Suprapubic skin (tissue), 4 donors: ENCODE data around the gene ZBTB16.

ENCODE experiments used
- POLR2A ChIP-seq, 2 donors: fragments of 450-650 bp; IDR thresholded peaks; one replicate each; pipeline ENCODE4 v1.6.1; 2017; ENCODE audit warnings: antibody characterized with exemption in 2 of 2, mild to moderate bottlenecking in 2 of 2, moderate library complexity in 2 of 2
- POLR2AphosphoS5 ChIP-seq, 3 donors: sonication (generic); formaldehyde crosslinking; IDR thresholded peaks; one replicate each; pipeline ENCODE4 v1.6.1; 2017; ENCODE audit warnings: antibody characterized with exemption in 3 of 3
- TF ChIP-seq, protein P1 (sequence below), 2 donors: fragments of 200-600 bp in 1 of 2; fragments of 450-650 bp in 1 of 2; sonication (generic) in 1 of 2; IDR thresholded peaks; one replicate each; pipeline ENCODE4 v1.5.1; 2016 to 2019; ENCODE audit warnings: antibody characterized with exemption in 2 of 2, mild to moderate bottlenecking in 1 of 2, moderate library complexity in 1 of 2

DNA sequence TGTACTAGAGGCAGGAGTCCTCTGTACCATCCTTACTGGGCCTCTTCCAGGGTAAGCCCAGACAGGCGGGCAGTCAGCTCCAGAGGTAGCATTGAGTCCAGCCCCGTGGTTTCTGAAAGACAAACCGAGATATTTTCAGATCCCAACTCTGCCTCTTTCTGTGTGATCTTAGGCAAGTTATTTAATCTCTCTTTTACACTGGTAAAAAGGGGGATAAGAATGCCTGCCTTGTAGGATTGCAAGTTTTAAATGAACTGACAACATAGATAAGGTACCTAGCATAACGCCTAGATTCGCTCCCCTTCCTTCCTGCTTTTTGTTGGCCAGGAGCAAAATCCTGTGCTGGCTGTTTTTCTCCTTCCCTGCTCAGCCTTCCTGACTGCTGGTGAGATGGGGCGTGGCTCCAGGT, 180.2 kb downstream of the ZBTB16 start:
- TF ChIP-seq, protein P1, sequence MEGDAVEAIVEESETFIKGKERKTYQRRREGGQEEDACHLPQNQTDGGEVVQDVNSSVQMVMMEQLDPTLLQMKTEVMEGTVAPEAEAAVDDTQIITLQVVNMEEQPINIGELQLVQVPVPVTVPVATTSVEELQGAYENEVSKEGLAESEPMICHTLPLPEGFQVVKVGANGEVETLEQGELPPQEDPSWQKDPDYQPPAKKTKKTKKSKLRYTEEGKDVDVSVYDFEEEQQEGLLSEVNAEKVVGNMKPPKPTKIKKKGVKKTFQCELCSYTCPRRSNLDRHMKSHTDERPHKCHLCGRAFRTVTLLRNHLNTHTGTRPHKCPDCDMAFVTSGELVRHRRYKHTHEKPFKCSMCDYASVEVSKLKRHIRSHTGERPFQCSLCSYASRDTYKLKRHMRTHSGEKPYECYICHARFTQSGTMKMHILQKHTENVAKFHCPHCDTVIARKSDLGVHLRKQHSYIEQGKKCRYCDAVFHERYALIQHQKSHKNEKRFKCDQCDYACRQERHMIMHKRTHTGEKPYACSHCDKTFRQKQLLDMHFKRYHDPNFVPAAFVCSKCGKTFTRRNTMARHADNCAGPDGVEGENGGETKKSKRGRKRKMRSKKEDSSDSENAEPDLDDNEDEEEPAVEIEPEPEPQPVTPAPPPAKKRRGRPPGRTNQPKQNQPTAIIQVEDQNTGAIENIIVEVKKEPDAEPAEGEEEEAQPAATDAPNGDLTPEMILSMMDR (IDR thresholded peaks at IDR 0.05) = no peak
- TF ChIP-seq POLR2AphosphoS5 (IDR thresholded peaks at IDR 0.05) (no peak), POLR2A (IDR thresholded peaks at IDR 0.05) (no peak)
